Measurements from ENCODE around the gene CHN2. TPM values are rescaled to one million over a fixed set of nuclear protein-coding genes. Genes with fewer than 3 reads are reported as not detected.

Gene CHN2
- polyA plus RNA-seq, 1 donor from 2014 or later = 136 TPM

GRCh38 chr7:29429401-29429800, 234.8 kb downstream of the CHN2 start:
- no peak for TF ChIP-seq SMC3 (conservative IDR thresholded peaks at IDR 0.05; ENCODE audit: poor library complexity)
- TF ChIP-seq EZH2 (IDR thresholded peaks at IDR 0.05; ENCODE audit: borderline replicate concordance, insufficient read depth, low read length, poor library complexity, severe bottlenecking) = no peak
- TF ChIP-seq TAF1 (IDR thresholded peaks at IDR 0.05; ENCODE audit: low read depth) = no peak
- no peak for TF ChIP-seq REST (IDR thresholded peaks at IDR 0.05; ENCODE audit: borderline replicate concordance)
- no peak for TF ChIP-seq MXI1 (conservative IDR thresholded peaks at IDR 0.05; ENCODE audit: poor library complexity, severe bottlenecking)
- TF ChIP-seq RAD21 (conservative IDR thresholded peaks at IDR 0.05) = no peak
- no peak for TF ChIP-seq POLR2AphosphoS5 (IDR thresholded peaks at IDR 0.05)
- no peak for TF ChIP-seq CTCF (IDR thresholded peaks at IDR 0.05; ENCODE audit: poor library complexity, severe bottlenecking)
- no peak for TF ChIP-seq EP300 (conservative IDR thresholded peaks at IDR 0.05; ENCODE audit: poor library complexity, severe bottlenecking)
- Histone ChIP-seq H3K4me3 (ENCODE audit: low read length) (no peak overlapping the region), H3K4me2 (ENCODE audit: low read length) (no peak overlapping the region)

GRCh38 chr7:29430279-29430949, 235.8 kb downstream of the CHN2 start:
- no peak for TF ChIP-seq MXI1 (conservative IDR thresholded peaks at IDR 0.05; ENCODE audit: poor library complexity, severe bottlenecking)
- no peak for TF ChIP-seq POLR2AphosphoS5 (IDR thresholded peaks at IDR 0.05)
- TF ChIP-seq SMC3 (conservative IDR thresholded peaks at IDR 0.05; ENCODE audit: poor library complexity) = no peak
- no peak for TF ChIP-seq EZH2 (IDR thresholded peaks at IDR 0.05; ENCODE audit: borderline replicate concordance, insufficient read depth, low read length, poor library complexity, severe bottlenecking)
- TF ChIP-seq EP300 (conservative IDR thresholded peaks at IDR 0.05; ENCODE audit: poor library complexity, severe bottlenecking) = no peak
- no peak for TF ChIP-seq REST (IDR thresholded peaks at IDR 0.05; ENCODE audit: borderline replicate concordance)
- TF ChIP-seq CTCF (IDR thresholded peaks at IDR 0.05; ENCODE audit: poor library complexity, severe bottlenecking) = no peak
- no peak for TF ChIP-seq RAD21 (conservative IDR thresholded peaks at IDR 0.05)

More at GRCh38 chr7:29429401-29429800, 234.8 kb downstream of the CHN2 start:
- H3K9ac ChIP-seq (ENCODE audit: low read length) = no peak overlapping the region
- no peaks in the 10 kb centered on the region for H3K79me2 ChIP-seq (replicated peaks; ENCODE audit: insufficient read depth, low read length)
- no peaks in the 10 kb centered on the region for H3F3A ChIP-seq (ENCODE audit: insufficient read depth, low read length, poor library complexity, severe bottlenecking)
- H3K27ac ChIP-seq (ENCODE audit: low read length) = no peak overlapping the region
- no peak overlapping the region for H2AFZ ChIP-seq (ENCODE audit: low read depth, low read length)
- H4K20me1 ChIP-seq (ENCODE audit: insufficient read depth) = no peaks in the 10 kb centered on the region
- no peaks in the 10 kb centered on the region for H3K9me3 ChIP-seq (ENCODE audit: low read length)
- no peaks in the 10 kb centered on the region for H3K27me3 ChIP-seq (ENCODE audit: insufficient read depth, low read depth, low read length)
- H3K36me3 ChIP-seq (ENCODE audit: insufficient read depth, low read length) = no peaks in the 10 kb centered on the region
- H3K9me2 ChIP-seq (ENCODE audit: insufficient read depth, low read length) = no peaks in the 10 kb centered on the region

More at GRCh38 chr7:29430279-29430949, 235.8 kb downstream of the CHN2 start:
- no peak overlapping the region for H3K4me2 ChIP-seq (ENCODE audit: low read length)
- H4K20me1 ChIP-seq (ENCODE audit: insufficient read depth) = no peaks in the 10 kb centered on the region
- H3K4me3 ChIP-seq (ENCODE audit: low read length) = no peak overlapping the region
- H3K36me3 ChIP-seq (ENCODE audit: insufficient read depth, low read length) = no peaks in the 10 kb centered on the region
- no peaks in the 10 kb centered on the region for H3K9me2 ChIP-seq (ENCODE audit: insufficient read depth, low read length)
- no peaks in the 10 kb centered on the region for H3K79me2 ChIP-seq (replicated peaks; ENCODE audit: insufficient read depth, low read length)
- no peak overlapping the region for H3K9ac ChIP-seq (ENCODE audit: low read length)
- H3K27me3 ChIP-seq (ENCODE audit: insufficient read depth, low read depth, low read length) = no peaks in the 10 kb centered on the region
- no peak overlapping the region for H3K27ac ChIP-seq (ENCODE audit: low read length)
- H3K9me3 ChIP-seq (ENCODE audit: low read length) = no peaks in the 10 kb centered on the region
- no peaks in the 10 kb centered on the region for H3F3A ChIP-seq (ENCODE audit: insufficient read depth, low read length, poor library complexity, severe bottlenecking)
- no peak overlapping the region for H2AFZ ChIP-seq (ENCODE audit: low read depth, low read length)
